OCI-LY1 (cell line): ENCODE results near the gene CHST15.

Experiments
- H2AFZ ChIP-seq: fragments of 200-600 bp; sonication (generic), shearing (Covaris generic); 2 replicates; pipeline ENCODE4 v1.6.0; 2014; ENCODE audit warnings: antibody characterized with exemption, mild to moderate bottlenecking, low read length
- H3F3A ChIP-seq: fragments of 200-600 bp; sonication (generic), shearing (Covaris generic); 2 replicates; pipeline ENCODE4 v1.6.0; 2014; ENCODE audit warnings: mild to moderate bottlenecking, antibody characterized with exemption, low read length, moderate library complexity; ENCODE audit not compliant: insufficient read depth
- H3K27ac ChIP-seq: fragments of 200-600 bp; sonication (generic); 2 replicates; pipeline ENCODE4 v1.5.1; 2014; ENCODE audit warnings: low read length, mixed run types, mild to moderate bottlenecking, low read depth; ENCODE audit not compliant: poor library complexity, severe bottlenecking
- H3K27me3 ChIP-seq: fragments of 200-600 bp; sonication (generic); 2 replicates; pipeline ENCODE4 v1.6.0; 2014; ENCODE audit warnings: antibody characterized with exemption, mild to moderate bottlenecking, low read length, moderate library complexity; ENCODE audit not compliant: insufficient read depth
- H3K36me3 ChIP-seq: fragments of 200-600 bp; sonication (generic); 2 replicates; pipeline ENCODE4 v1.6.1; 2014; ENCODE audit warnings: mild to moderate bottlenecking, antibody characterized with exemption, low read length, moderate library complexity, mixed read lengths; ENCODE audit not compliant: insufficient read depth
- H3K4me1 ChIP-seq: fragments of 200-600 bp; sonication (generic); 2 replicates; pipeline ENCODE4 v1.5.1; 2014; ENCODE audit warnings: mild to moderate bottlenecking, low read length, moderate library complexity; ENCODE audit not compliant: insufficient read depth, severe bottlenecking
- H3K4me2 ChIP-seq: fragments of 200-600 bp; sonication (generic), shearing (Covaris generic); 2 replicates; pipeline ENCODE4 v1.6.1; 2014; ENCODE audit warnings: low read length
- H3K4me3 ChIP-seq: fragments of 200-600 bp; sonication (generic); 2 replicates; pipeline ENCODE4 v1.5.1; 2014; ENCODE audit warnings: low read length, low read depth, mild to moderate bottlenecking, mixed read lengths; ENCODE audit not compliant: poor library complexity, severe bottlenecking
- H3K79me2 ChIP-seq: fragments of 200-600 bp; shearing (Covaris generic); 2 replicates; pipeline ENCODE4 v1.6.1; 2016; ENCODE audit warnings: mixed run types, low read length, mixed read lengths; ENCODE audit not compliant: insufficient read depth
- H3K9ac ChIP-seq: fragments of 200-600 bp; sonication (generic), shearing (Covaris generic); 2 replicates; pipeline ENCODE4 v1.6.1; 2014; ENCODE audit warnings: mild to moderate bottlenecking, low read length, mixed read lengths
- H3K9me2 ChIP-seq: fragments of 200-600 bp; sonication (generic), shearing (Covaris generic); 2 replicates; pipeline ENCODE4 v1.6.1; 2014; ENCODE audit warnings: low read depth, mild to moderate bottlenecking, low read length, mixed read lengths
- H3K9me3 ChIP-seq: fragments of 200-600 bp; shearing (Covaris generic); 2 replicates; pipeline ENCODE4 v1.6.1; 2014; ENCODE audit warnings: low read length, mixed read lengths
- H4K20me1 ChIP-seq: fragments of 200-600 bp; sonication (generic), shearing (Covaris generic); 2 replicates; pipeline ENCODE4 v1.6.0; 2016; ENCODE audit warnings: mild to moderate bottlenecking, low read length; ENCODE audit not compliant: insufficient read depth
- CTCF ChIP-seq: fragments of 200-600 bp; sonication (generic), shearing (Covaris generic); IDR thresholded peaks from 2 replicates; pipeline ENCODE4 v1.5.1; 2017; ENCODE audit warnings: mild to moderate bottlenecking, antibody characterized with exemption, low read length, moderate library complexity, mixed read lengths
- EZH2 ChIP-seq: fragments of 200-600 bp; sonication (generic), shearing (Covaris generic); IDR thresholded peaks from 2 replicates; pipeline ENCODE4 v1.8.0; 2017; ENCODE audit warnings: borderline replicate concordance, mixed run types, mild to moderate bottlenecking, antibody characterized with exemption, low read length, moderate library complexity, mixed read lengths

Gene CHST15

DNA sequence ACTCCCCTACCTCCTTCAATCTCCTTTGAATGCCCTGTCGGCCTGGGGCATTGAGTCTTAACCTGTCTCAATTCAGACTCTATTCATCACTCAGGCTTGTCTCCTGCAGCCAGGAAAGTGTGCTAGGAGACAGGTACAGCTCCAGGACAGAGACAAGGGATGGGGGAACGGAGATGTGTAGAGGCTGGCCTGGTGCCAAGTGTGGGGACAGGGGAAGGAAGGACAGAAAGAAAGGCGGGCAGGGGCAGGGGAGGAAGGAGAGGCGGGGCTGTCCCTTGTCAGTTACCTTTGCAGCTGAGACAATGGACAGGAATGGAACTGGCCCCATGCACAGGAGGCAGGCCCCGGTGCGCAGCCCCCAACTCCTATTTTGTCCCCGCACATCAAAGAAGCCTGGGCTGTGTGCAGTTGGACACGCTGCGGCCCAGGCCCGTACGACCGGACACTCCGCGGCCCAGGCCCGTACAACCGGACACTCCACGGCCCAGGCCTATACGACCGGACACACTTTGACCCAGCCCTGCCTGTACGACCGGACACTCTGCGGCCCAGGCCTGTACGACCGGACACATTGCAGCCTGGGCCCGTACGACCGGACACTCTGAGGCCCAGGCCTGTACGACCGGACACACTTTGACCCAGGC, 36.9 kb downstream of the CHST15 start:
- no peaks in the 10 kb centered on the region for H3K36me3 ChIP-seq
- H3K27ac ChIP-seq: no peak overlapping the region
- TF ChIP-seq CTCF: no peak
- TF ChIP-seq EZH2: no peak
- no peaks in the 10 kb centered on the region for H3K79me2 ChIP-seq
- no peaks in the 10 kb centered on the region for H3K9me3 ChIP-seq
- no peak overlapping the region for H3K9ac ChIP-seq
- no peaks in the 10 kb centered on the region for H3K9me2 ChIP-seq
- no peak overlapping the region for H3K4me2 ChIP-seq
- no peaks in the 10 kb centered on the region for H3K27me3 ChIP-seq
- no peaks in the 10 kb centered on the region for H3F3A ChIP-seq
- H2AFZ ChIP-seq: no peak overlapping the region
- H3K4me3 ChIP-seq: no peak overlapping the region
- no peaks in the 10 kb centered on the region for H4K20me1 ChIP-seq
- H3K4me1 ChIP-seq: peaks cover 40% of the 10 kb centered on the region

GRCh38 chr10:124053971-124054370, 39.4 kb downstream of the CHST15 start:
- no peaks in the 10 kb centered on the region for H4K20me1 ChIP-seq
- H3K9me2 ChIP-seq: no peaks in the 10 kb centered on the region
- no peak for TF ChIP-seq EZH2
- TF ChIP-seq CTCF: no peak
- no peak overlapping the region for H3K9ac ChIP-seq
- no peak overlapping the region for H3K27ac ChIP-seq
- H3K9me3 ChIP-seq: no peaks in the 10 kb centered on the region
- H3K4me2 ChIP-seq: no peak overlapping the region
- no peaks in the 10 kb centered on the region for H3K36me3 ChIP-seq
- H3F3A ChIP-seq: no peaks in the 10 kb centered on the region
- no peak overlapping the region for H2AFZ ChIP-seq
- no peaks in the 10 kb centered on the region for H3K79me2 ChIP-seq
- no peaks in the 10 kb centered on the region for H3K27me3 ChIP-seq
- H3K4me1 ChIP-seq: peaks cover 16% of the 10 kb centered on the region
- no peak overlapping the region for H3K4me3 ChIP-seq

GRCh38 chr10:124052561-124052960, 40.8 kb downstream of the CHST15 start:
- Histone ChIP-seq H3F3A (no peaks in the 10 kb centered on the region), H3K27me3 (no peaks in the 10 kb centered on the region), H3K4me2 (no peak overlapping the region), H3K9me2 (no peaks in the 10 kb centered on the region), H3K36me3 (no peaks in the 10 kb centered on the region), H4K20me1 (no peaks in the 10 kb centered on the region), H3K9me3 (no peaks in the 10 kb centered on the region), H3K4me3 (no peak overlapping the region), H3K79me2 (no peaks in the 10 kb centered on the region), H2AFZ (no peak overlapping the region), H3K27ac (no peak overlapping the region), H3K9ac (no peak overlapping the region), H3K4me1 (peaks cover 9% of the 10 kb centered on the region)
- TF ChIP-seq EZH2 (no peak), CTCF (no peak)
